IMR-90 (cell line): Measurements from ENCODE around the gene ZBTB45. TPM values are rescaled to one million over a fixed set of nuclear protein-coding genes. Genes with fewer than 3 reads are reported as not detected.

ENCODE experiments used
- ATAC-seq: fragments of 200-7000 bp; cut with Tn5 transposase; 2 replicates; pipeline ENCODE4 v1.9.1; 2020; ENCODE audit warnings: low read depth, mild to moderate bottlenecking, moderate library complexity
- BruUV-seq: library from RNA; stranded (reverse); fragments of 400-500 nt; replicated peaks from 2 replicates; lab custom pipeline; 2021; lab: Mats Ljungman, UMichigan
- CTCF ChIA-PET: fragments of 300-600 bp; formaldehyde crosslinking; extraction: SDS; loops from one replicate; lab custom pipeline; 2021; ENCODE audit warnings: antibody characterized with exemption; lab: Yijun Ruan, JAX
- POLR2A ChIA-PET: fragments of 300-600 bp; sonication (Branson Sonifier 250); formaldehyde crosslinking; loops from one replicate; lab custom pipeline; 2022; ENCODE audit warnings: antibody characterized with exemption; ENCODE audit not compliant: unreplicated experiment; lab: Charles Lee
- DNase-seq: peaks from one replicate; pipeline ENCODE4 v3.0.0; 2013
- H2AFZ ChIP-seq: replicated peaks from 2 replicates; pipeline ENCODE3; 2013; ENCODE audit warnings: low read length, mild to moderate bottlenecking; ENCODE audit not compliant: poor library complexity
- H2AK5ac ChIP-seq: 2 replicates; pipeline ENCODE4 v1.6.1; 2013; ENCODE audit warnings: low read depth, low read length, inconsistent platforms
- H2AK9ac ChIP-seq: replicated peaks from 2 replicates; pipeline ENCODE3; 2013; ENCODE audit warnings: mild to moderate bottlenecking, low read depth, low read length, moderate library complexity; ENCODE audit not compliant: poor library complexity
- H2BK120ac ChIP-seq: 2 replicates; pipeline ENCODE4 v1.6.1; 2013; ENCODE audit warnings: low read depth, low read length, inconsistent platforms
- H2BK15ac ChIP-seq: 3 replicates; pipeline ENCODE4 v1.6.1; 2013; ENCODE audit warnings: low read depth, low read length, inconsistent platforms
- H2BK20ac ChIP-seq: 2 replicates; pipeline ENCODE4 v1.6.1; 2013; ENCODE audit warnings: low read depth, mild to moderate bottlenecking, inconsistent platforms, low read length, moderate library complexity
- H2BK5ac ChIP-seq: 2 replicates; pipeline ENCODE4 v1.6.1; 2013; ENCODE audit warnings: mild to moderate bottlenecking, low read depth, low read length, inconsistent platforms; ENCODE audit not compliant: poor library complexity, severe bottlenecking
- H3K14ac ChIP-seq: replicated peaks from 2 replicates; pipeline ENCODE4 v1.6.1; 2013; ENCODE audit warnings: low read depth, low read length, inconsistent platforms
- H3K18ac ChIP-seq: 2 replicates; pipeline ENCODE4 v1.6.1; 2013; ENCODE audit warnings: low read depth, low read length, control low read depth
- H3K23ac ChIP-seq: 2 replicates; pipeline ENCODE4 v1.6.1; 2013; ENCODE audit warnings: low read depth, low read length, inconsistent platforms
- H3K27ac ChIP-seq: 2 replicates; pipeline ENCODE4 v1.5.1; 2013; ENCODE audit warnings: mild to moderate bottlenecking, control low read depth, low read length; ENCODE audit not compliant: insufficient read depth
- H3K27me3 ChIP-seq: 2 replicates; pipeline ENCODE4 v1.6.1; 2013; ENCODE audit warnings: low read length; ENCODE audit not compliant: control insufficient read depth, insufficient read depth
- H3K36me3 ChIP-seq: 2 replicates; pipeline ENCODE4 v1.6.1; 2013; ENCODE audit warnings: low read length, mixed read lengths; ENCODE audit not compliant: control insufficient read depth, insufficient read depth
- H3K4ac ChIP-seq: 2 replicates; pipeline ENCODE4 v1.6.1; 2013; ENCODE audit warnings: low read depth, low read length, inconsistent platforms
- H3K4me1 ChIP-seq: 2 replicates; pipeline ENCODE4 v1.6.1; 2013; ENCODE audit warnings: low read length, mixed read lengths; ENCODE audit not compliant: control insufficient read depth, insufficient read depth
- H3K4me2 ChIP-seq: 2 replicates; pipeline ENCODE4 v1.6.1; 2013; ENCODE audit warnings: low read depth, mild to moderate bottlenecking, control low read depth, low read length, moderate library complexity
- H3K4me3 ChIP-seq: 2 replicates; pipeline ENCODE4 v1.5.1; 2013; ENCODE audit warnings: low read depth, mild to moderate bottlenecking, control low read depth, low read length, moderate library complexity; ENCODE audit not compliant: insufficient read depth
- H3K56ac ChIP-seq: 2 replicates; pipeline ENCODE4 v1.6.1; 2013; ENCODE audit warnings: low read length, inconsistent platforms; ENCODE audit not compliant: insufficient read depth; ENCODE audit errors: extremely low read depth
- H3K79me1 ChIP-seq, 2 experiments: 2 replicates each; pipeline ENCODE4 v1.6.1; 2013; ENCODE audit warnings: low read length in 2 of 2, inconsistent platforms in 1 of 2, low read depth in 1 of 2
- H3K9ac ChIP-seq: 2 replicates; pipeline ENCODE4 v1.6.1; 2013; ENCODE audit warnings: low read depth, low read length, control low read depth
- H3K9me1 ChIP-seq: 2 replicates; pipeline ENCODE4 v1.6.1; 2013; ENCODE audit warnings: low read length, inconsistent platforms; ENCODE audit not compliant: insufficient read depth
- H3K9me3 ChIP-seq: 2 replicates; pipeline ENCODE4 v1.6.1; 2013; ENCODE audit warnings: low read length; ENCODE audit not compliant: control insufficient read depth, insufficient read depth
- H4K20me1 ChIP-seq: 2 replicates; pipeline ENCODE4 v1.6.1; 2013; ENCODE audit warnings: low read length, inconsistent platforms; ENCODE audit not compliant: insufficient read depth
- H4K5ac ChIP-seq: 2 replicates; pipeline ENCODE4 v1.6.1; 2013; ENCODE audit warnings: mild to moderate bottlenecking, low read depth, low read length, control low read depth
- H4K8ac ChIP-seq, 2 experiments: 2 replicates each; pipeline ENCODE4 v1.6.1; 2013; ENCODE audit warnings: low read depth in 2 of 2, low read length in 2 of 2, control low read depth in 1 of 2, inconsistent platforms in 1 of 2
- H4K91ac ChIP-seq: 2 replicates; pipeline ENCODE4 v1.6.1; 2013; ENCODE audit warnings: low read depth, low read length, inconsistent platforms; ENCODE audit not compliant: insufficient read depth
- BHLHE40 ChIP-seq: fragments of 150-350 bp; IDR thresholded peaks from 2 replicates; pipeline ENCODE4 v1.6.1; 2016; ENCODE audit warnings: mild to moderate bottlenecking, low read depth, low read length
- FOS ChIP-seq: fragments of 150-350 bp; IDR thresholded peaks from 2 replicates; pipeline ENCODE4 v1.6.1; 2016; ENCODE audit warnings: low read depth, low read length
- MAFK ChIP-seq: IDR thresholded peaks from 2 replicates; pipeline ENCODE4 v1.6.1; 2012; ENCODE audit warnings: low read depth, low read length, improper control_type of control experiment
- MAZ ChIP-seq: IDR thresholded peaks from 2 replicates; pipeline ENCODE4 v1.6.1; 2012; ENCODE audit warnings: low read depth, mild to moderate bottlenecking, low read length, improper control_type of control experiment, moderate library complexity, borderline replicate concordance
- RCOR1 ChIP-seq: IDR thresholded peaks from 2 replicates; pipeline ENCODE4 v1.6.1; 2012; ENCODE audit warnings: mild to moderate bottlenecking, low read length, improper control_type of control experiment; ENCODE audit not compliant: insufficient replicate concordance
- RFX5 ChIP-seq: IDR thresholded peaks from 2 replicates; pipeline ENCODE4 v1.8.0; 2012; ENCODE audit warnings: low read depth, mild to moderate bottlenecking, low read length, moderate library complexity
- SMC3 ChIP-seq: fragments of 150-350 bp; IDR thresholded peaks from 2 replicates; pipeline ENCODE4 v1.6.1; 2016; ENCODE audit warnings: low read depth, mild to moderate bottlenecking, antibody characterized with exemption, low read length, moderate library complexity
- USF2 ChIP-seq: fragments of 150-350 bp; IDR thresholded peaks from 2 replicates; pipeline ENCODE4 v1.6.1; 2017; ENCODE audit warnings: mild to moderate bottlenecking, antibody characterized with exemption, low read length, low read depth
- WGBS, 2 experiments: methylation state at CpG; one replicate each; pipeline versions ENCODE4 v1.1.5 to v1.1.7; 2013; ENCODE audit warnings: missing lambda C conversion rate in 2 of 2; ENCODE audit not compliant: insufficient read length in 1 of 2; ENCODE audit errors: extremely low coverage in 2 of 2; 5-methylcytosine and 5-hydroxymethylcytosine counted together
- dilution Hi-C: fragments of 300-500 bp; cut with HindIII; formaldehyde crosslinking; loops from one replicate; pipeline ENCODE4 v1.14.3; 2018; ENCODE audit warnings: low sequenced_read_pairs; ENCODE audit not compliant: unreplicated experiment
- in situ Hi-C: fragments of 300-500 bp; cut with MboI; formaldehyde crosslinking; loops from 3 replicates; pipeline ENCODE4 v1.14.3; 2019; ENCODE audit warnings: low sequenced_read_pairs, inconsistent platforms, mixed read lengths
- intact Hi-C: fragments of 100-400 bp; cut with micrococcal nuclease; formaldehyde crosslinking; loops from 2 replicates; pipeline ENCODE4 v1.10.0; 2022
- polyA plus RNA-seq, 3 experiments: library from polyadenylated mRNA; depleted of rRNA; stranded (reverse); fragments of >200 nt; gene quantifications; 2 replicates each; pipeline ENCODE4 v1.2.3, GENCODE V29; 2012; ENCODE audit warnings: low replicate concordance in 1 of 3
- total RNA-seq: library from RNA; depleted of rRNA; stranded (reverse); fragments of >200 nt; gene quantifications from 2 replicates; pipeline ENCODE4 v1.2.3, GENCODE V29; 2012

Gene ZBTB45
- total and polyA plus RNA-seq, 2 of the 4 experiments (the other 2 are of a cell fraction) = 1.4 to 9.7 TPM

- no CpG with 5 or more reads among the region's 1 CpG for WGBS, 2 experiments
- CTCF ChIA-PET = no interaction called here
Observed at GRCh38 chr19:58477871-58478270, 41.7 kb downstream of the ZBTB45 start.

More at GRCh38 chr19:58477871-58478270, 41.7 kb downstream of the ZBTB45 start:
- Histone ChIP-seq H2AK9ac (no peak overlapping the region), H2AK5ac (0 out of 2 replicates have a peak overlapping the region, but pooled peaks have one; percentile 3), H4K5ac (no peak overlapping the region), H2BK120ac (no peak overlapping the region), H3K56ac (no peak overlapping the region), H3K9ac (no peak overlapping the region), H3K23ac (no peak overlapping the region), H3K4ac (no peak overlapping the region), H4K20me1 (peaks cover 17% of the 10 kb centered on the region; the same call in 1 of the 2 replicates), H3K4me2 (no peak overlapping the region), H2BK20ac (no peak overlapping the region), H3K79me1 (peaks cover 6 to 39% of the 10 kb centered on the region in 2 experiments; a peak in 3 of 4 replicates), H4K8ac (no peak overlapping the region), H3K4me3 (no peak overlapping the region), H2AFZ (no peak overlapping the region), H2BK15ac (no peak overlapping the region), H2BK5ac (no peak overlapping the region), H3K9me3 (no peaks in the 10 kb centered on the region), H3K4me1 (peaks cover 19% of the 10 kb centered on the region), H3K14ac (no peak overlapping the region), H3K9me1 (peaks cover 32% of the 10 kb centered on the region), H3K27ac (no peak overlapping the region), H3K18ac (no peak overlapping the region), H3K27me3 (no peaks in the 10 kb centered on the region), H3K36me3 (peaks cover 16% of the 10 kb centered on the region), H4K91ac (no peak overlapping the region)
- in situ Hi-C loops (no loop called here), intact Hi-C loops (no loop called here), dilution Hi-C loops (no loop called here)
- BruUV-seq = no TSS peak
- no peak for TF ChIP-seq SMC3
- TF ChIP-seq MAZ = no peak
- no peak for TF ChIP-seq RCOR1
- no peak for TF ChIP-seq MAFK
- no peak for TF ChIP-seq BHLHE40
- no peak for TF ChIP-seq RFX5
- TF ChIP-seq FOS = no peak
- TF ChIP-seq USF2 = no peak
- ATAC-seq (no peak), DNase-seq (no peak)
- POLR2A ChIA-PET = no interaction called here
